BLaER1 (cell line): ENCODE results near the gene UQCRC2.
"Not testable (repeated sequence)": the region's sequence is repeated elsewhere in the genome, so short reads cannot be mapped to it uniquely, and the experiment has no call there.

Source experiments
- H3K27ac ChIP-seq: shearing (Covaris generic); formaldehyde crosslinking; 2 replicates; pipeline ENCODE4 v1.8.1; 2022
- H3K27me3 ChIP-seq: shearing (Covaris generic); formaldehyde crosslinking; 2 replicates; pipeline ENCODE4 v1.8.1; 2022
- H3K36me3 ChIP-seq: shearing (Covaris generic); formaldehyde crosslinking; 2 replicates; pipeline ENCODE4 v1.8.1; 2022
- H3K4me1 ChIP-seq: shearing (Covaris generic); formaldehyde crosslinking; 2 replicates; pipeline ENCODE4 v1.8.1; 2022
- H3K4me2 ChIP-seq: shearing (Covaris generic); formaldehyde crosslinking; 2 replicates; pipeline ENCODE4 v1.8.1; 2022
- H3K4me3 ChIP-seq: shearing (Covaris generic); formaldehyde crosslinking; 2 replicates; pipeline ENCODE4 v1.8.1; 2022
- H3K9ac ChIP-seq: shearing (Covaris generic); formaldehyde crosslinking; 2 replicates; pipeline ENCODE4 v1.8.1; 2022
- H3K9me3 ChIP-seq: shearing (Covaris generic); formaldehyde crosslinking; 2 replicates; pipeline ENCODE4 v1.8.1; 2022
- H4K20me1 ChIP-seq: shearing (Covaris generic); formaldehyde crosslinking; 2 replicates; pipeline ENCODE4 v1.8.1; 2022
- Cebpa-rat ChIP-seq: shearing (Covaris generic); IDR thresholded peaks from 2 replicates; pipeline ENCODE4 v1.8.1; 2022

UQCRC2 gene

GRCh38 chr16:21952793-21953540, at the start of gene UQCRC2:
UQCRC2 (plus strand) TSS chr16:21953361; CDS start chr16:21953424, 63 bp downstream.
- peak within 1 kb of the TSS; percentile 100 for H3K27ac ChIP-seq
- peak within 1 kb of the TSS; percentile 100 for H3K9ac ChIP-seq
- peaks cover 55% of the 10 kb centered on the region for H3K4me1 ChIP-seq
- peak within 1 kb of the TSS; percentile 99 for H3K4me2 ChIP-seq
- H3K9me3 ChIP-seq: no peaks in the 10 kb centered on the region
- peaks cover 25% of the 10 kb centered on the region for H3K36me3 ChIP-seq
- no peaks in the 10 kb centered on the region for H3K27me3 ChIP-seq
- H4K20me1 ChIP-seq: peaks cover 75% of the 10 kb centered on the region
- peak within 1 kb of the TSS; percentile 91 for H3K4me3 ChIP-seq
- no peak for TF ChIP-seq Cebpa-rat

GRCh38 chr16:21932650-21933049, 20.5 kb upstream of the UQCRC2 start:
- H3K36me3 ChIP-seq, H3K4me2 ChIP-seq, H3K9me3 ChIP-seq, H4K20me1 ChIP-seq, H3K27ac ChIP-seq, H3K27me3 ChIP-seq, H3K4me3 ChIP-seq, H3K9ac ChIP-seq, H3K4me1 ChIP-seq: not testable (repeated sequence)

GRCh38 chr16:21933316-21933715, 19.8 kb upstream of the UQCRC2 start:
- H3K4me2 ChIP-seq, H3K9ac ChIP-seq, H4K20me1 ChIP-seq, H3K4me1 ChIP-seq, H3K36me3 ChIP-seq, H3K4me3 ChIP-seq, H3K9me3 ChIP-seq, H3K27me3 ChIP-seq, H3K27ac ChIP-seq: not testable (repeated sequence)

- not testable (repeated sequence) for H3K36me3 ChIP-seq, H3K4me2 ChIP-seq, H3K27me3 ChIP-seq, H3K4me1 ChIP-seq, H3K9me3 ChIP-seq, H3K9ac ChIP-seq, H3K4me3 ChIP-seq, H3K27ac ChIP-seq, H4K20me1 ChIP-seq
These were observed 19.4 kb upstream of the UQCRC2 start for GRCh38 chr16:21933790-21934189.

- H3K36me3 ChIP-seq, H3K9ac ChIP-seq, H4K20me1 ChIP-seq, H3K27me3 ChIP-seq, H3K4me2 ChIP-seq, H3K4me3 ChIP-seq, H3K9me3 ChIP-seq, H3K4me1 ChIP-seq, H3K27ac ChIP-seq: not testable (repeated sequence)
These were observed 16.9 kb upstream of the UQCRC2 start for GRCh38 chr16:21936216-21936615.

GRCh38 chr16:21937336-21937829, 15.8 kb upstream of the UQCRC2 start:
- no peaks in the 10 kb centered on the region for H3K4me1 ChIP-seq
- no peak for TF ChIP-seq Cebpa-rat
- H4K20me1 ChIP-seq: no peaks in the 10 kb centered on the region
- no peaks in the 10 kb centered on the region for H3K9me3 ChIP-seq
- no peaks in the 10 kb centered on the region for H3K27me3 ChIP-seq
- H3K4me2 ChIP-seq: no peak overlapping the region
- H3K27ac ChIP-seq: no peak overlapping the region
- no peaks in the 10 kb centered on the region for H3K36me3 ChIP-seq
- no peak overlapping the region for H3K4me3 ChIP-seq
- H3K9ac ChIP-seq: no peak overlapping the region

- no peaks in the 10 kb centered on the region for H4K20me1 ChIP-seq
These were observed 12.6 kb upstream of the UQCRC2 start for GRCh38 chr16:21940570-21940969.

GRCh38 chr16:21943571-21943970, 9.6 kb upstream of the UQCRC2 start:
- peaks cover 5% of the 10 kb centered on the region for H3K4me1 ChIP-seq
- no peak overlapping the region for H3K27ac ChIP-seq
- no peak overlapping the region for H3K4me3 ChIP-seq
- no peaks in the 10 kb centered on the region for H4K20me1 ChIP-seq
- TF ChIP-seq Cebpa-rat: no peak
- no peaks in the 10 kb centered on the region for H3K27me3 ChIP-seq
- no peaks in the 10 kb centered on the region; the same call in 1 of the 2 replicates for H3K36me3 ChIP-seq
- no peak overlapping the region for H3K4me2 ChIP-seq
- no peaks in the 10 kb centered on the region for H3K9me3 ChIP-seq
- no peak overlapping the region for H3K9ac ChIP-seq

More at GRCh38 chr16:21940570-21940969, 12.6 kb upstream of the UQCRC2 start:
- H3K27me3 ChIP-seq: no peaks in the 10 kb centered on the region
- no peak overlapping the region for H3K4me2 ChIP-seq
- no peak overlapping the region for H3K27ac ChIP-seq
- H3K4me3 ChIP-seq: no peak overlapping the region
- H3K36me3 ChIP-seq: no peaks in the 10 kb centered on the region; the same call in 1 of the 2 replicates
- H3K9ac ChIP-seq: no peak overlapping the region
- H3K4me1 ChIP-seq: no peaks in the 10 kb centered on the region
- TF ChIP-seq Cebpa-rat: no peak
- H3K9me3 ChIP-seq: no peaks in the 10 kb centered on the region

GRCh38 chr16:21946889-21947635, 6.1 kb upstream of the UQCRC2 start:
- TF ChIP-seq Cebpa-rat: no peak
- Histone ChIP-seq H3K27me3 (no peaks in the 10 kb centered on the region), H3K4me3 (no peak overlapping the region), H3K9ac (no peak overlapping the region), H3K4me1 (peaks cover 39% of the 10 kb centered on the region), H3K4me2 (no peak overlapping the region), H3K9me3 (no peaks in the 10 kb centered on the region), H3K27ac (no peak overlapping the region), H3K36me3 (no peaks in the 10 kb centered on the region; the same call in 1 of the 2 replicates), H4K20me1 (peaks cover 30% of the 10 kb centered on the region)

GRCh38 chr16:21949713-21950260, 3.4 kb upstream of the UQCRC2 start:
- H3K36me3 ChIP-seq: no peaks in the 10 kb centered on the region
- no peak for TF ChIP-seq Cebpa-rat
- H3K27me3 ChIP-seq: no peaks in the 10 kb centered on the region
- H3K4me2 ChIP-seq: peak overlapping the region; percentile 12; the same call in 1 of the 2 replicates
- H3K9ac ChIP-seq: no peak overlapping the region
- H3K27ac ChIP-seq: no peak overlapping the region
- H4K20me1 ChIP-seq: peaks cover 45% of the 10 kb centered on the region
- no peak overlapping the region for H3K4me3 ChIP-seq
- peaks cover 50% of the 10 kb centered on the region for H3K4me1 ChIP-seq
- no peaks in the 10 kb centered on the region for H3K9me3 ChIP-seq
